IMR-90 (cell line): ENCODE results near the gene COMMD1. TPM values are rescaled to one million over a fixed set of nuclear protein-coding genes. Genes with fewer than 3 reads are reported as not detected.

Experiments used
- ATAC-seq: fragments of 200-7000 bp; cut with Tn5 transposase; 2 replicates; pipeline ENCODE4 v1.9.1; 2020; ENCODE audit warnings: low read depth, mild to moderate bottlenecking, moderate library complexity
- BruUV-seq: library from RNA; stranded (reverse); fragments of 400-500 nt; replicated peaks from 2 replicates; lab custom pipeline; 2021; lab: Mats Ljungman, UMichigan
- CTCF ChIA-PET: fragments of 300-600 bp; formaldehyde crosslinking; extraction: SDS; loops from one replicate; lab custom pipeline; 2021; ENCODE audit warnings: antibody characterized with exemption; lab: Yijun Ruan, JAX
- POLR2A ChIA-PET: fragments of 300-600 bp; sonication (Branson Sonifier 250); formaldehyde crosslinking; loops from one replicate; lab custom pipeline; 2022; ENCODE audit warnings: antibody characterized with exemption; ENCODE audit not compliant: unreplicated experiment; lab: Charles Lee
- DNase-seq: peaks from one replicate; pipeline ENCODE4 v3.0.0; 2013
- H2AFZ ChIP-seq: replicated peaks from 2 replicates; pipeline ENCODE3; 2013; ENCODE audit warnings: low read length, mild to moderate bottlenecking; ENCODE audit not compliant: poor library complexity
- H2AK5ac ChIP-seq: 2 replicates; pipeline ENCODE4 v1.6.1; 2013; ENCODE audit warnings: low read depth, low read length, inconsistent platforms
- H2AK9ac ChIP-seq: replicated peaks from 2 replicates; pipeline ENCODE3; 2013; ENCODE audit warnings: mild to moderate bottlenecking, low read depth, low read length, moderate library complexity; ENCODE audit not compliant: poor library complexity
- H2BK120ac ChIP-seq: 2 replicates; pipeline ENCODE4 v1.6.1; 2013; ENCODE audit warnings: low read depth, low read length, inconsistent platforms
- H2BK15ac ChIP-seq: 3 replicates; pipeline ENCODE4 v1.6.1; 2013; ENCODE audit warnings: low read depth, low read length, inconsistent platforms
- H2BK20ac ChIP-seq: 2 replicates; pipeline ENCODE4 v1.6.1; 2013; ENCODE audit warnings: low read depth, mild to moderate bottlenecking, inconsistent platforms, low read length, moderate library complexity
- H2BK5ac ChIP-seq: 2 replicates; pipeline ENCODE4 v1.6.1; 2013; ENCODE audit warnings: mild to moderate bottlenecking, low read depth, low read length, inconsistent platforms; ENCODE audit not compliant: poor library complexity, severe bottlenecking
- H3K14ac ChIP-seq: replicated peaks from 2 replicates; pipeline ENCODE4 v1.6.1; 2013; ENCODE audit warnings: low read depth, low read length, inconsistent platforms
- H3K18ac ChIP-seq: 2 replicates; pipeline ENCODE4 v1.6.1; 2013; ENCODE audit warnings: low read depth, low read length, control low read depth
- H3K23ac ChIP-seq: 2 replicates; pipeline ENCODE4 v1.6.1; 2013; ENCODE audit warnings: low read depth, low read length, inconsistent platforms
- H3K27ac ChIP-seq: 2 replicates; pipeline ENCODE4 v1.5.1; 2013; ENCODE audit warnings: mild to moderate bottlenecking, control low read depth, low read length; ENCODE audit not compliant: insufficient read depth
- H3K27me3 ChIP-seq: 2 replicates; pipeline ENCODE4 v1.6.1; 2013; ENCODE audit warnings: low read length; ENCODE audit not compliant: control insufficient read depth, insufficient read depth
- H3K36me3 ChIP-seq: 2 replicates; pipeline ENCODE4 v1.6.1; 2013; ENCODE audit warnings: low read length, mixed read lengths; ENCODE audit not compliant: control insufficient read depth, insufficient read depth
- H3K4ac ChIP-seq: 2 replicates; pipeline ENCODE4 v1.6.1; 2013; ENCODE audit warnings: low read depth, low read length, inconsistent platforms
- H3K4me1 ChIP-seq: 2 replicates; pipeline ENCODE4 v1.6.1; 2013; ENCODE audit warnings: low read length, mixed read lengths; ENCODE audit not compliant: control insufficient read depth, insufficient read depth
- H3K4me2 ChIP-seq: 2 replicates; pipeline ENCODE4 v1.6.1; 2013; ENCODE audit warnings: low read depth, mild to moderate bottlenecking, control low read depth, low read length, moderate library complexity
- H3K4me3 ChIP-seq: 2 replicates; pipeline ENCODE4 v1.5.1; 2013; ENCODE audit warnings: low read depth, mild to moderate bottlenecking, control low read depth, low read length, moderate library complexity; ENCODE audit not compliant: insufficient read depth
- H3K56ac ChIP-seq: 2 replicates; pipeline ENCODE4 v1.6.1; 2013; ENCODE audit warnings: low read length, inconsistent platforms; ENCODE audit not compliant: insufficient read depth; ENCODE audit errors: extremely low read depth
- H3K79me1 ChIP-seq, 2 experiments: 2 replicates each; pipeline ENCODE4 v1.6.1; 2013; ENCODE audit warnings: low read length in 2 of 2, inconsistent platforms in 1 of 2, low read depth in 1 of 2
- H3K9ac ChIP-seq: 2 replicates; pipeline ENCODE4 v1.6.1; 2013; ENCODE audit warnings: low read depth, low read length, control low read depth
- H3K9me1 ChIP-seq: 2 replicates; pipeline ENCODE4 v1.6.1; 2013; ENCODE audit warnings: low read length, inconsistent platforms; ENCODE audit not compliant: insufficient read depth
- H3K9me3 ChIP-seq: 2 replicates; pipeline ENCODE4 v1.6.1; 2013; ENCODE audit warnings: low read length; ENCODE audit not compliant: control insufficient read depth, insufficient read depth
- H4K20me1 ChIP-seq: 2 replicates; pipeline ENCODE4 v1.6.1; 2013; ENCODE audit warnings: low read length, inconsistent platforms; ENCODE audit not compliant: insufficient read depth
- H4K5ac ChIP-seq: 2 replicates; pipeline ENCODE4 v1.6.1; 2013; ENCODE audit warnings: mild to moderate bottlenecking, low read depth, low read length, control low read depth
- H4K8ac ChIP-seq, 2 experiments: 2 replicates each; pipeline ENCODE4 v1.6.1; 2013; ENCODE audit warnings: low read depth in 2 of 2, low read length in 2 of 2, control low read depth in 1 of 2, inconsistent platforms in 1 of 2
- H4K91ac ChIP-seq: 2 replicates; pipeline ENCODE4 v1.6.1; 2013; ENCODE audit warnings: low read depth, low read length, inconsistent platforms; ENCODE audit not compliant: insufficient read depth
- CHD1 ChIP-seq: IDR thresholded peaks from 2 replicates; pipeline ENCODE4 v1.6.1; 2012; ENCODE audit warnings: low read depth, low read length, improper control_type of control experiment
- MAFK ChIP-seq: IDR thresholded peaks from 2 replicates; pipeline ENCODE4 v1.6.1; 2012; ENCODE audit warnings: low read depth, low read length, improper control_type of control experiment
- MAZ ChIP-seq: IDR thresholded peaks from 2 replicates; pipeline ENCODE4 v1.6.1; 2012; ENCODE audit warnings: low read depth, mild to moderate bottlenecking, low read length, improper control_type of control experiment, moderate library complexity, borderline replicate concordance
- MXI1 ChIP-seq: IDR thresholded peaks from 2 replicates; pipeline ENCODE4 v1.6.1; 2012; ENCODE audit warnings: low read depth, mild to moderate bottlenecking, low read length, moderate library complexity, borderline replicate concordance
- NFE2L2 ChIP-seq: fragments of 150-350 bp; IDR thresholded peaks from 2 replicates; pipeline ENCODE4 v1.6.1; 2016; ENCODE audit warnings: low read depth, mild to moderate bottlenecking, low read length
- POLR2A ChIP-seq: IDR thresholded peaks from 2 replicates; pipeline ENCODE4 v1.6.1; 2012; ENCODE audit warnings: mild to moderate bottlenecking, low read depth, low read length
- RAD21 ChIP-seq: IDR thresholded peaks from 2 replicates; pipeline ENCODE4 v1.6.1; 2012; ENCODE audit warnings: low read length, improper control_type of control experiment
- RCOR1 ChIP-seq: IDR thresholded peaks from 2 replicates; pipeline ENCODE4 v1.6.1; 2012; ENCODE audit warnings: mild to moderate bottlenecking, low read length, improper control_type of control experiment; ENCODE audit not compliant: insufficient replicate concordance
- RFX5 ChIP-seq: IDR thresholded peaks from 2 replicates; pipeline ENCODE4 v1.8.0; 2012; ENCODE audit warnings: low read depth, mild to moderate bottlenecking, low read length, moderate library complexity
- WGBS, 2 experiments: methylation state at CpG; one replicate each; pipeline versions ENCODE4 v1.1.5 to v1.1.7; 2013; ENCODE audit warnings: missing lambda C conversion rate in 2 of 2; ENCODE audit not compliant: insufficient read length in 1 of 2; ENCODE audit errors: extremely low coverage in 2 of 2; 5-methylcytosine and 5-hydroxymethylcytosine counted together
- dilution Hi-C: fragments of 300-500 bp; cut with HindIII; formaldehyde crosslinking; loops from one replicate; pipeline ENCODE4 v1.14.3; 2018; ENCODE audit warnings: low sequenced_read_pairs; ENCODE audit not compliant: unreplicated experiment
- in situ Hi-C: fragments of 300-500 bp; cut with MboI; formaldehyde crosslinking; loops from 3 replicates; pipeline ENCODE4 v1.14.3; 2019; ENCODE audit warnings: low sequenced_read_pairs, inconsistent platforms, mixed read lengths
- intact Hi-C: fragments of 100-400 bp; cut with micrococcal nuclease; formaldehyde crosslinking; loops from 2 replicates; pipeline ENCODE4 v1.10.0; 2022
- polyA plus RNA-seq, 3 experiments: library from polyadenylated mRNA; depleted of rRNA; stranded (reverse); fragments of >200 nt; gene quantifications; 2 replicates each; pipeline ENCODE4 v1.2.3, GENCODE V29; 2012; ENCODE audit warnings: low replicate concordance in 1 of 3
- total RNA-seq: library from RNA; depleted of rRNA; stranded (reverse); fragments of >200 nt; gene quantifications from 2 replicates; pipeline ENCODE4 v1.2.3, GENCODE V29; 2012
- TF ChIP-seq, protein P1 (sequence below): fragments of 150-350 bp; IDR thresholded peaks from 2 replicates; pipeline ENCODE4 v1.6.1; 2016; ENCODE audit warnings: low read depth, mild to moderate bottlenecking, low read length, moderate library complexity, borderline replicate concordance
- TF ChIP-seq, protein P2 (sequence below): fragments of 150-350 bp; IDR thresholded peaks from 2 replicates; pipeline ENCODE4 v1.6.1; 2017; ENCODE audit warnings: mild to moderate bottlenecking, antibody characterized with exemption, low read length, low read depth

The COMMD1 gene
- total and polyA plus RNA-seq, 2 of the 4 experiments (the other 2 are of a cell fraction) = 42.8 to 60.4 TPM

DNA sequence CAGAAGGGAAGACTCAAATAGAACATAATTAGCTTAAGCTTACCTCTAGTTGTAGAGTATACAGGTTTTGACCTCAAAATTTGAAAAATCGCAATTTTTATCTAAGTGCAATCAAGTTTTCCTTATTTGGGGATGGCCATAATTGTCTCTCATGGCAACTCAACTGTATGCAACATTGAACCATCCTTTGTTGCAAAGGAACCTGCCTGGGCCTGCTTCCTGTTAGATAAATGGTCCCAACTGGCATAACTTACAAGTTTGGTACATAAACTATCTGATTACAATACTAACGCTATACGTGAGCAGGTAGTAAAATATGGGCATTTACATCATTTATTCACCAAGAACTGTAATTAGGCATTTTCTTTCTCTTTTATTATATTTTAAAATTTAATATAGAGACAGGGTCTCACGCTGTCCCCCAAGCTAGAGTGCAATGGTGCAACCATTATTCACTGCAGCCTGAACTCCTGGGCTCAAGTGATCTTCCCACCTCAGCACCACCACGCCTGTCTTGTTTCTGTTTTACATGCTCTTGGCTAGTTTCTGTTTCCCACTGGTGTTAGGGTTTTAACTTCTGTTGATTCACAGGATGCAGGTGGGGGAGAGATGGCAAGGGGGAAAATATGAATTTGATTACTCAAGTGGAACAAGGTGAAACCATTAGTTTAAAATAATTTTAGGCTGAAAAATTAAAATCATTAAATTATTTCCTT lies 235.1 kb downstream of the COMMD1 start:
- Histone ChIP-seq H2AK5ac (no peak overlapping the region), H3K27ac (no peak overlapping the region), H3K9me3 (no peaks in the 10 kb centered on the region), H2AFZ (no peak overlapping the region), H2AK9ac (no peak overlapping the region), H2BK15ac (no peak overlapping the region), H3K27me3 (no peaks in the 10 kb centered on the region), H4K20me1 (no peaks in the 10 kb centered on the region), H3K4me1 (no peaks in the 10 kb centered on the region), H3K23ac (no peak overlapping the region), H3K4me3 (no peak overlapping the region), H3K79me1 (no peaks in the 10 kb centered on the region; a peak in 1 of 4 replicates), H3K36me3 (no peaks in the 10 kb centered on the region), H3K9ac (no peak overlapping the region), H4K5ac (no peak overlapping the region), H4K91ac (no peak overlapping the region), H3K4ac (no peak overlapping the region), H3K56ac (no peak overlapping the region), H3K18ac (no peak overlapping the region), H3K4me2 (no peak overlapping the region), H2BK5ac (no peak overlapping the region), H4K8ac (no peak overlapping the region), H3K9me1 (no peaks in the 10 kb centered on the region), H3K14ac (no peak overlapping the region), H2BK20ac (no peak overlapping the region), H2BK120ac (no peak overlapping the region)
- ChIA-PET CTCF (no interaction called here), POLR2A (no interaction called here)
- no CpG with 5 or more reads among the region's 5 CpGs for WGBS, 2 experiments
- in situ Hi-C loops = no loop called here
- DNase-seq (no peak), ATAC-seq (no peak)
- dilution Hi-C loops = no loop called here
- BruUV-seq = no TSS peak
- TF ChIP-seq POLR2A (no peak), NFE2L2 (no peak), RCOR1 (no peak), MXI1 (no peak), RFX5 (no peak), CHD1 (no peak), RAD21 (no peak), MAFK (no peak), MAZ (no peak)
- TF ChIP-seq, protein P1, sequence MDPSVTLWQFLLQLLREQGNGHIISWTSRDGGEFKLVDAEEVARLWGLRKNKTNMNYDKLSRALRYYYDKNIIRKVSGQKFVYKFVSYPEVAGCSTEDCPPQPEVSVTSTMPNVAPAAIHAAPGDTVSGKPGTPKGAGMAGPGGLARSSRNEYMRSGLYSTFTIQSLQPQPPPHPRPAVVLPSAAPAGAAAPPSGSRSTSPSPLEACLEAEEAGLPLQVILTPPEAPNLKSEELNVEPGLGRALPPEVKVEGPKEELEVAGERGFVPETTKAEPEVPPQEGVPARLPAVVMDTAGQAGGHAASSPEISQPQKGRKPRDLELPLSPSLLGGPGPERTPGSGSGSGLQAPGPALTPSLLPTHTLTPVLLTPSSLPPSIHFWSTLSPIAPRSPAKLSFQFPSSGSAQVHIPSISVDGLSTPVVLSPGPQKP = no peak
- TF ChIP-seq, protein P2, sequence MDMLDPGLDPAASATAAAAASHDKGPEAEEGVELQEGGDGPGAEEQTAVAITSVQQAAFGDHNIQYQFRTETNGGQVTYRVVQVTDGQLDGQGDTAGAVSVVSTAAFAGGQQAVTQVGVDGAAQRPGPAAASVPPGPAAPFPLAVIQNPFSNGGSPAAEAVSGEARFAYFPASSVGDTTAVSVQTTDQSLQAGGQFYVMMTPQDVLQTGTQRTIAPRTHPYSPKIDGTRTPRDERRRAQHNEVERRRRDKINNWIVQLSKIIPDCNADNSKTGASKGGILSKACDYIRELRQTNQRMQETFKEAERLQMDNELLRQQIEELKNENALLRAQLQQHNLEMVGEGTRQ = no peak
- intact Hi-C loops = no loop called here
